Hepatocyte (in vitro differentiated cells): ENCODE data around the gene ALK. TPM values are rescaled to one million over a fixed set of nuclear protein-coding genes. Genes with fewer than 3 reads are reported as not detected.
A peak's percentile ranks its signal among the peaks of the same experiment; 100 is the strongest.

Source experiments
- DNase-seq: peaks from one replicate; pipeline ENCODE4 v3.0.0-alpha.2; 2016; ENCODE audit warnings: low spot score
- H2AFZ ChIP-seq: fragments of 200-600 bp; sonication (generic); 2 replicates; pipeline ENCODE4 v1.6.0; 2016; ENCODE audit warnings: antibody characterized with exemption, mild to moderate bottlenecking
- H3K27ac ChIP-seq: fragments of 200-600 bp; sonication (generic); 2 replicates; pipeline ENCODE4 v1.5.1; 2016; ENCODE audit warnings: mild to moderate bottlenecking
- H3K27me3 ChIP-seq: fragments of 200-600 bp; sonication (generic); 2 replicates; pipeline ENCODE4 v1.6.1; 2016
- H3K36me3 ChIP-seq: fragments of 200-600 bp; sonication (generic); replicated peaks from 2 replicates; pipeline ENCODE4 v1.5.1; 2016; ENCODE audit warnings: low read depth; ENCODE audit not compliant: insufficient read depth
- H3K4me1 ChIP-seq: fragments of 200-600 bp; sonication (generic); 2 replicates; pipeline ENCODE4 v1.5.1; 2016; ENCODE audit warnings: mild to moderate bottlenecking, moderate library complexity; ENCODE audit not compliant: insufficient read depth
- H3K4me2 ChIP-seq: fragments of 200-600 bp; sonication (generic); 2 replicates; pipeline ENCODE4 v1.6.0; 2016
- H3K4me3 ChIP-seq: fragments of 200-600 bp; sonication (generic); 2 replicates; pipeline ENCODE4 v1.5.1; 2016; ENCODE audit warnings: mild to moderate bottlenecking
- H3K79me2 ChIP-seq: fragments of 200-600 bp; sonication (generic); 2 replicates; pipeline ENCODE4 v1.6.0; 2017; ENCODE audit warnings: mild to moderate bottlenecking
- H3K9me2 ChIP-seq: fragments of 200-600 bp; sonication (generic); replicated peaks from 2 replicates; pipeline ENCODE4 v1.6.0; 2017; ENCODE audit warnings: mild to moderate bottlenecking; ENCODE audit not compliant: insufficient read depth
- H3K9me3 ChIP-seq: fragments of 200-600 bp; sonication (generic); 2 replicates; pipeline ENCODE4 v1.5.1; 2016; ENCODE audit warnings: low read depth, mild to moderate bottlenecking
- H4K20me1 ChIP-seq: fragments of 200-600 bp; sonication (generic); 2 replicates; pipeline ENCODE4 v1.6.0; 2016; ENCODE audit warnings: mild to moderate bottlenecking; ENCODE audit not compliant: insufficient read depth, poor library complexity, severe bottlenecking
- CTCF ChIP-seq: fragments of 200-600 bp; sonication (generic); IDR thresholded peaks from 2 replicates; pipeline ENCODE4 v1.5.1; 2016; ENCODE audit warnings: antibody characterized with exemption, mild to moderate bottlenecking; ENCODE audit not compliant: poor library complexity
- EZH2 ChIP-seq: fragments of 200-600 bp; sonication (generic); IDR thresholded peaks from 2 replicates; pipeline ENCODE4 v1.6.1; 2016; ENCODE audit warnings: antibody characterized with exemption, mild to moderate bottlenecking, borderline replicate concordance
- EZH2phosphoT487 ChIP-seq: fragments of 200-600 bp; sonication (generic); IDR thresholded peaks from one replicate; pipeline ENCODE4 v1.6.1; 2018; ENCODE audit warnings: antibody characterized with exemption, mild to moderate bottlenecking, low read depth, moderate library complexity; ENCODE audit not compliant: unreplicated experiment, severe bottlenecking
- WGBS: methylation state at CpG from one replicate; pipeline ENCODE4 v1.1.6; 2016; ENCODE audit warnings: low lambda C conversion rate; ENCODE audit errors: missing lambda C conversion rate; 5-methylcytosine and 5-hydroxymethylcytosine counted together
- polyA plus RNA-seq: library from polyadenylated mRNA; unstranded; fragments of >200 nt; fragmentation: Nextera tagmentation; extraction: Ambion mirVana; gene quantifications from 2 replicates; pipeline ENCODE4 v1.2.1, GENCODE V29; 2016
- total RNA-seq: library from RNA; depleted of rRNA; stranded (reverse); fragments of >200 nt; gene quantifications from 2 replicates; pipeline ENCODE4 v1.2.3, GENCODE V29; 2014

Gene ALK
- total and polyA plus RNA-seq, 2 experiments from 2014 or later = 0.16 to 0.27 TPM

GRCh38 chr2:29317801-29318485 lies 603.4 kb downstream of the ALK start:
- Histone ChIP-seq H3K9me2 (no peaks in the 10 kb centered on the region), H4K20me1 (no peaks in the 10 kb centered on the region), H3K27ac (no peak overlapping the region), H3K4me3 (no peak overlapping the region), H3K79me2 (no peaks in the 10 kb centered on the region), H3K36me3 (no peaks in the 10 kb centered on the region), H2AFZ (no peak overlapping the region), H3K9me3 (peaks cover 6% of the 10 kb centered on the region), H3K27me3 (peaks cover 5% of the 10 kb centered on the region), H3K4me2 (no peak overlapping the region), H3K4me1 (no peaks in the 10 kb centered on the region)
- TF ChIP-seq EZH2 (no peak), EZH2phosphoT487 (no peak), CTCF (no peak)
- no peak for DNase-seq
- WGBS = 84% methylated on average over 8 of the region's 8 CpGs

GRCh38 chr2:29317077-29317517 lies 604.3 kb downstream of the ALK start:
- TF ChIP-seq EZH2phosphoT487 (no peak), CTCF (no peak), EZH2 (no peak)
- Histone ChIP-seq H3K4me2 (no peak overlapping the region), H3K27ac (no peak overlapping the region), H3K79me2 (no peaks in the 10 kb centered on the region), H3K9me2 (no peaks in the 10 kb centered on the region), H3K4me1 (no peaks in the 10 kb centered on the region), H3K9me3 (peaks cover 6% of the 10 kb centered on the region), H3K36me3 (no peaks in the 10 kb centered on the region), H3K27me3 (peaks cover 5% of the 10 kb centered on the region), H4K20me1 (no peaks in the 10 kb centered on the region), H2AFZ (no peak overlapping the region), H3K4me3 (no peak overlapping the region)
- WGBS = 67% methylated on average over 3 of the region's 3 CpGs
- no peak for DNase-seq

- H3K9me2 ChIP-seq = no peaks in the 10 kb centered on the region
- peak overlapping the region; percentile 65 for H3K4me2 ChIP-seq
- no peaks in the 10 kb centered on the region for H3K36me3 ChIP-seq
- no peaks in the 10 kb centered on the region for H3K79me2 ChIP-seq
- no peak overlapping the region for H3K4me3 ChIP-seq
- peaks cover 5% of the 10 kb centered on the region for H3K27me3 ChIP-seq
- H2AFZ ChIP-seq = no peak overlapping the region
- H3K4me1 ChIP-seq = no peaks in the 10 kb centered on the region
- H4K20me1 ChIP-seq = no peaks in the 10 kb centered on the region
- TF ChIP-seq EZH2phosphoT487 = no peak
- peak; percentile 17 for TF ChIP-seq CTCF
- no peaks in the 10 kb centered on the region for H3K9me3 ChIP-seq
- DNase-seq = peak; percentile 40
- WGBS = 46% methylated on average over 18 of the region's 18 CpGs
- H3K27ac ChIP-seq = no peak overlapping the region
Measured at GRCh38 chr2:29314816-29315571, 606.4 kb downstream of the ALK start.
